ENCODE measurements around the gene FAM136A. TPM values are rescaled to one million over a fixed set of nuclear protein-coding genes. Genes with fewer than 3 reads are reported as not detected.
A peak's percentile ranks its signal among the peaks of the same experiment; 100 is the strongest.
"Not testable (repeated sequence)": the region's sequence is repeated elsewhere in the genome, so short reads cannot be mapped to it uniquely, and the experiment has no call there.

Gene FAM136A
- total and polyA plus RNA-seq, 2 of the 13 experiments (the other 11 are each of a cell fraction or from before 2014, with no cell fraction given): 77.8 to 126 TPM

- TF ChIP-seq TEF (CRISPR knock-in tag; IDR thresholded peaks at IDR 0.05): peak; percentile 15; the same call in 1 of the 2 replicates
- TF ChIP-seq HBP1 (CRISPR knock-in tag; IDR thresholded peaks at IDR 0.05; ENCODE audit: low read depth): peak; percentile 69; the same call in 1 of the 2 replicates
- TF ChIP-seq ZNF331 (CRISPR knock-in tag; IDR thresholded peaks at IDR 0.05): peak; percentile 93
- TF ChIP-seq KLF11 (CRISPR knock-in tag; IDR thresholded peaks at IDR 0.05): peak; percentile 82; the same call in 1 of the 2 replicates
- TF ChIP-seq ZBTB40 (IDR thresholded peaks at IDR 0.05): not testable (repeated sequence)
- peak; percentile 59; the same call in 1 of the 2 replicates for TF ChIP-seq ZBTB40 (CRISPR knock-in tag; IDR thresholded peaks at IDR 0.05)
- peak; percentile 40 for TF ChIP-seq CTCF (CRISPR knock-in tag; IDR thresholded peaks at IDR 0.05)
- TF ChIP-seq ELF3 (CRISPR knock-in tag; IDR thresholded peaks at IDR 0.05): peak; percentile 84
These were observed 32.2 kb downstream of the FAM136A start (continued) for GRCh38 chr2:70269422-70270302.

All from HepG2 (cell line).